ENCODE data around the gene OGG1. TPM values are rescaled to one million over a fixed set of nuclear protein-coding genes. Genes with fewer than 3 reads are reported as not detected.

Gene OGG1
- total RNA-seq, 1 experiment from 2014 or later = 21.8 TPM

DNA sequence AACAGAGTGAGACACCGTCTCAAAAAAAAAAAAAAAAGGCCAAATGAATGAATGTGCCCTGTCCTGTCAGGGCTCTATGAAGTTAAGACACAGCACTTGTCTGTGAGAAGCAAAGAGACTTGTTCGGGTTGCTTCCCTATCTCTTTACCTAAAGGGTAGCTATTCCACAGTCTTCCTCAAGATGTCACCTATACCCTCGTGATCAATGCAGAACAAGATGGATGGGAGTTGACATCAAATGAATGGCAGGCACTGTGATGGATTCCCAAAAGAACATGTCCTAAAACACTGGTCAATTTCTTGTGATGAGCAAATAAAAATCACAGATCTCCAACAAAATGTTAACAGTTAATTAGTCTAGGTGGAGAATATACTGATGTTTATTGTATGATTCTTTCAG, 33.0 kb downstream of the OGG1 start:
- intact Hi-C loops (cut with micrococcal nuclease; ENCODE audit: unreplicated experiment) = no loop called here
- CTCF ChIA-PET = interaction anchor here (0.7 to 1.0 kb wide), 2 partner anchors 14 to 77 kb away, joined by 3 to 4 read pairs; no protein-coding TSS in a partner anchor
- no peaks in the 10 kb centered on the region for H3K9me3 Mint-ChIP-seq (ENCODE audit: low read depth, unreplicated experiment)
- TF ChIP-seq, protein P1, sequence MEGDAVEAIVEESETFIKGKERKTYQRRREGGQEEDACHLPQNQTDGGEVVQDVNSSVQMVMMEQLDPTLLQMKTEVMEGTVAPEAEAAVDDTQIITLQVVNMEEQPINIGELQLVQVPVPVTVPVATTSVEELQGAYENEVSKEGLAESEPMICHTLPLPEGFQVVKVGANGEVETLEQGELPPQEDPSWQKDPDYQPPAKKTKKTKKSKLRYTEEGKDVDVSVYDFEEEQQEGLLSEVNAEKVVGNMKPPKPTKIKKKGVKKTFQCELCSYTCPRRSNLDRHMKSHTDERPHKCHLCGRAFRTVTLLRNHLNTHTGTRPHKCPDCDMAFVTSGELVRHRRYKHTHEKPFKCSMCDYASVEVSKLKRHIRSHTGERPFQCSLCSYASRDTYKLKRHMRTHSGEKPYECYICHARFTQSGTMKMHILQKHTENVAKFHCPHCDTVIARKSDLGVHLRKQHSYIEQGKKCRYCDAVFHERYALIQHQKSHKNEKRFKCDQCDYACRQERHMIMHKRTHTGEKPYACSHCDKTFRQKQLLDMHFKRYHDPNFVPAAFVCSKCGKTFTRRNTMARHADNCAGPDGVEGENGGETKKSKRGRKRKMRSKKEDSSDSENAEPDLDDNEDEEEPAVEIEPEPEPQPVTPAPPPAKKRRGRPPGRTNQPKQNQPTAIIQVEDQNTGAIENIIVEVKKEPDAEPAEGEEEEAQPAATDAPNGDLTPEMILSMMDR (IDR thresholded peaks at IDR 0.05; ENCODE audit: unreplicated experiment) = no peak
- H3K4me1 Mint-ChIP-seq (ENCODE audit: low read depth, unreplicated experiment) = no peaks in the 10 kb centered on the region
- no TSS peak for BruUV-seq (replicated peaks)
- no peak overlapping the region for H3K4me3 Mint-ChIP-seq (ENCODE audit: low read depth, unreplicated experiment)
- no peak overlapping the region for H3K27ac Mint-ChIP-seq (ENCODE audit: unreplicated experiment)
- H3K36me3 Mint-ChIP-seq (ENCODE audit: insufficient read depth, unreplicated experiment) = peaks cover 35% of the 10 kb centered on the region
- no peak for DNase-seq
- no peaks in the 10 kb centered on the region for H3K27me3 Mint-ChIP-seq (ENCODE audit: unreplicated experiment)

DNA sequence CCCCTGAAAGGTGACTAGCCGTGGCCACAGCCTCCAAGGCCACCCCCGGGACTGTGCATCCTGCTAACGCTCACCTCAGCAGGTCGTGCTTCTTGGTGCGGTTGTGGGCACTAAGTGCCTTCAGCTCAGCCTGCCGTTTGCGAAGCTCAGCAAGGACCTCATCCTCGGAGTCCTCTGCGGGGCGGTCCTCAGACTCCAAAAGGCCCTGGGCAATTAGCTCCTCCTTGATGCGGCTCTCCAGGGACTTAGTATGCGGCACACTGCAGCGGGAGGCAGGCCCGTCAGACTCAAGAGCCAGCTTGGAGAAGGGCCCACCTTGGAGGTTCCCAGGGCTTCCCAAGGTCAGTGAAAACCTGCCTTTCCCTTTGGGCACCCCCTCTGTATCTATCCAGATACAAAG, 34.2 kb downstream of the OGG1 start:
- DNase-seq = no peak
- Mint-ChIP-seq H3K36me3 (ENCODE audit: insufficient read depth, unreplicated experiment) (peaks cover 45% of the 10 kb centered on the region), H3K9me3 (ENCODE audit: low read depth, unreplicated experiment) (no peaks in the 10 kb centered on the region), H3K4me3 (ENCODE audit: low read depth, unreplicated experiment) (no peak overlapping the region), H3K27me3 (ENCODE audit: unreplicated experiment) (no peaks in the 10 kb centered on the region), H3K27ac (ENCODE audit: unreplicated experiment) (no peak overlapping the region), H3K4me1 (ENCODE audit: low read depth, unreplicated experiment) (no peaks in the 10 kb centered on the region)
- no TSS peak for BruUV-seq (replicated peaks)
- TF ChIP-seq, protein P1 (IDR thresholded peaks at IDR 0.05; ENCODE audit: unreplicated experiment) = no peak
- CTCF ChIA-PET = no interaction called here
- intact Hi-C loops (cut with micrococcal nuclease; ENCODE audit: unreplicated experiment) = no loop called here

DNA sequence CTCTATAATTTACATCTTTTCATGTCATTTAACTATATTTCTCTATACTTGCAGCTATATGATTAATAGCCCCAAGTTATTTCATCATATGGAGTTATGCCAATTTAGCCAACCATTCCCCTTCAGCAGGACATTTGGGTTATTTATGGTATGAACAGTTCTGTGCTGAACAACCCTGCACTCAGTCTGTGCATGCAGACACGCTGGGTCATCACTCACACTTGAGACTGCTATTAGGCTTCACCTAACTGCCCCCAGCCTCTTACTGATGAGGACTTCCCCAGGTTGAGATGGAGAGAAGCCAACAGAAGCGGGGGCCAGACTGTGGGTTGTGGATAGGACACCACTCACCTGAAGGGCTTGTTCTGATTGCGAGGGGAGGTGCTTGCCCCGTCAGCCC, 35.2 kb downstream of the OGG1 start:
- Mint-ChIP-seq H3K27me3 (ENCODE audit: unreplicated experiment) (no peaks in the 10 kb centered on the region), H3K4me3 (ENCODE audit: low read depth, unreplicated experiment) (no peak overlapping the region), H3K36me3 (ENCODE audit: insufficient read depth, unreplicated experiment) (peaks cover 50% of the 10 kb centered on the region), H3K27ac (ENCODE audit: unreplicated experiment) (no peak overlapping the region), H3K4me1 (ENCODE audit: low read depth, unreplicated experiment) (no peaks in the 10 kb centered on the region), H3K9me3 (ENCODE audit: low read depth, unreplicated experiment) (no peaks in the 10 kb centered on the region)
- DNase-seq = no peak
- CTCF ChIA-PET = no interaction called here
- TF ChIP-seq, protein P1 (IDR thresholded peaks at IDR 0.05; ENCODE audit: unreplicated experiment) = no peak
- BruUV-seq (replicated peaks) = no TSS peak
- intact Hi-C loops (cut with micrococcal nuclease; ENCODE audit: unreplicated experiment) = no loop called here

DNA sequence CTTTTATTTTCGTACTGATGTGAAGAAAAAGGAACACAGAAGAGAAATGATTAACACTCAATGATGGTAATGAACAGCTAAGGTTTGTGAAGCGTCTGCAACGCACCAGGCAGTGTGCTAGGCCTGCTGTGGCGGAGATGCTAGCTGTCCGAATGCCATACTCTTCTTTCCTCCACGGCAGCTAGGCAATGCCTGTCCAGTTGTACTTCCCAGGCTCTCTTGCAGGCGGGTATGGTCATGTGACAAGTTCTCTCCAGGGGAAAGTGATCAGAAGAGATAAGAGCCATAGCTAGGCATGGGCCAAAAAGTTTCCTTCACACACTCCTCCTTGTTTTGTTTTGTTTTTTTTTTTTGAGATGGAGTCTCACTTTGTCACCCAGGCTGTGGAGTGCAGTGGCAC, 35.9 kb downstream of the OGG1 start:
- CTCF ChIA-PET = no interaction called here
- DNase-seq = no peak
- Mint-ChIP-seq H3K4me3 (ENCODE audit: low read depth, unreplicated experiment) (no peak overlapping the region), H3K4me1 (ENCODE audit: low read depth, unreplicated experiment) (no peaks in the 10 kb centered on the region), H3K27me3 (ENCODE audit: unreplicated experiment) (no peaks in the 10 kb centered on the region), H3K9me3 (ENCODE audit: low read depth, unreplicated experiment) (no peaks in the 10 kb centered on the region), H3K27ac (ENCODE audit: unreplicated experiment) (no peak overlapping the region), H3K36me3 (ENCODE audit: insufficient read depth, unreplicated experiment) (peaks cover 50% of the 10 kb centered on the region)
- BruUV-seq (replicated peaks) = no TSS peak
- TF ChIP-seq, protein P1 (IDR thresholded peaks at IDR 0.05; ENCODE audit: unreplicated experiment) = no peak
- intact Hi-C loops (cut with micrococcal nuclease; ENCODE audit: unreplicated experiment) = no loop called here
